ENCODE measurements around the gene RFT1.

Gene RFT1

GRCh38 chr3:53130179-53131061, at the start of gene RFT1:
RFT1 (minus strand) TSS chr3:53130435; CDS start chr3:53130400, 35 bp downstream.
- DNase-seq (ENCODE audit: low read depth, low spot score) = peak; percentile 89

- DNase-seq (ENCODE audit: low read depth, low spot score) = no peak
Measured at GRCh38 chr3:53179580-53179979, 49.3 kb upstream of the RFT1 start.

GRCh38 chr3:53178246-53178645, 48.0 kb upstream of the RFT1 start:
- DNase-seq (ENCODE audit: low read depth, low spot score) = no peak

- no peak for DNase-seq (ENCODE audit: low read depth, low spot score)
Measured at GRCh38 chr3:53175613-53176540, 45.6 kb upstream of the RFT1 start.

GRCh38 chr3:53174346-53175250, 44.4 kb upstream of the RFT1 start:
- DNase-seq (ENCODE audit: low read depth, low spot score) = no peak

GRCh38 chr3:53173107-53173506, 42.9 kb upstream of the RFT1 start:
- no peak for DNase-seq (ENCODE audit: low read depth, low spot score)

- no peak for DNase-seq (ENCODE audit: low read depth, low spot score)
Measured at GRCh38 chr3:53171827-53172505, 41.7 kb upstream of the RFT1 start.

- DNase-seq (ENCODE audit: low read depth, low spot score) = no peak
Measured at GRCh38 chr3:53171064-53171418, 40.8 kb upstream of the RFT1 start.

- no peak for DNase-seq (ENCODE audit: low read depth, low spot score)
Measured at GRCh38 chr3:53170325-53171063, 40.3 kb upstream of the RFT1 start.

- DNase-seq (ENCODE audit: low read depth, low spot score) = no peak
Measured at GRCh38 chr3:53169832-53170324, 39.6 kb upstream of the RFT1 start.

- no peak for DNase-seq (ENCODE audit: low read depth, low spot score)
Measured at GRCh38 chr3:53169045-53169831, 39.0 kb upstream of the RFT1 start.

GRCh38 chr3:53168175-53168923, 38.1 kb upstream of the RFT1 start:
- DNase-seq (ENCODE audit: low read depth, low spot score) = no peak

GRCh38 chr3:53167418-53168174, 37.4 kb upstream of the RFT1 start:
- no peak for DNase-seq (ENCODE audit: low read depth, low spot score)

GRCh38 chr3:53166781-53167291, 36.6 kb upstream of the RFT1 start:
- DNase-seq (ENCODE audit: low read depth, low spot score) = no peak

- DNase-seq (ENCODE audit: low read depth, low spot score) = no peak
Measured at GRCh38 chr3:53166206-53166605, 36.0 kb upstream of the RFT1 start.

GRCh38 chr3:53164911-53165310, 34.7 kb upstream of the RFT1 start:
- DNase-seq (ENCODE audit: low read depth, low spot score) = no peak
